GM18861 (cell line): ENCODE measurements around the gene SLX9.
"Not testable (repeated sequence)": the region's sequence is repeated elsewhere in the genome, so short reads cannot be mapped to it uniquely, and the experiment has no call there.

Experiments used
- ATAC-seq: cut with Tn5 transposase; IDR thresholded peaks from one replicate; pipeline ENCODE4 v1.9.1; 2021; ENCODE audit not compliant: unreplicated experiment

The SLX9 gene

GRCh38 chr21:45017039-45017960 lies 77.5 kb downstream of the SLX9 start:
- ATAC-seq: no peak

- no peak for ATAC-seq
Measured at GRCh38 chr21:45018131-45019075, 78.6 kb downstream of the SLX9 start.

DNA sequence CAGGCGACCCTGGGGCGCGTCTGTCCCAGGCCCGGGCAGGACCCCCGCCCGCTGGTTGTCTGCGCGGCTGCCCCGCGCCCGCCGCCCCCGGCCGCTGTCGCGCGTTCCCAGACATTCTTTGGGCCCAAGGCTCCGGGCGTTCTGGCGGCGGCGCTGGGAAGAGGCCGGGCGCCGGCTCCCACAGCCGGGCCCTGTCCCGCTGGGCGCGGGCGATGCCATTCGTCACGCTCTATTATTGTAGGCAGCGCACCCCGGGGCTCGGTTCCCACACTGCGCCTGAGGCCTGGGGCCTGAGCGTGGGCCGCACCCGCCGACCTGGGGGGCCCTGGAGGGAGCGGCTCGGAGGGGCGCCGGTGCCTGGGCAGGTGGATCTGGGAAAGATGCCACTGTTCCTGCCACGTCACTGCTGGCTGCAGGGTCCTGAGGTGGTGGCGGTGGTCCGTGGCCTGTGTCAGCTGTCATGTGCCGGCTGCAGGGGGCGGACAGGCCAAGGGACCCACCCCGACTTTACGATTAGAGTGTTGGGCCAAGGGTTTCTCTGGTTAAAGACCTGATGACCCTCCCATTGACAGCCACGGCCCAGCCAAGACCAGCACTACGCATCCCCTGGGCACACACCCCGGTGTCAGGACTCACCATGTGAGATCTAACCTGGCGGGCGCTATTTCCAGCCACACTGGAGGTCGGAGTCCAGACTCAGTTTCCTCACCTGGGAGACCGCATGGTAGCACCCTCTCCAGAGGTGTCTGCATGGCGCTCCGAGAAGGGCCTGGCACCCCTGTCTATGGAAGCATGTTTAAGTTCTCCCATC lies 79.5 kb downstream of the SLX9 start:
- no peak for ATAC-seq

GRCh38 chr21:45019887-45020537 lies 80.2 kb downstream of the SLX9 start:
- no peak for ATAC-seq

DNA sequence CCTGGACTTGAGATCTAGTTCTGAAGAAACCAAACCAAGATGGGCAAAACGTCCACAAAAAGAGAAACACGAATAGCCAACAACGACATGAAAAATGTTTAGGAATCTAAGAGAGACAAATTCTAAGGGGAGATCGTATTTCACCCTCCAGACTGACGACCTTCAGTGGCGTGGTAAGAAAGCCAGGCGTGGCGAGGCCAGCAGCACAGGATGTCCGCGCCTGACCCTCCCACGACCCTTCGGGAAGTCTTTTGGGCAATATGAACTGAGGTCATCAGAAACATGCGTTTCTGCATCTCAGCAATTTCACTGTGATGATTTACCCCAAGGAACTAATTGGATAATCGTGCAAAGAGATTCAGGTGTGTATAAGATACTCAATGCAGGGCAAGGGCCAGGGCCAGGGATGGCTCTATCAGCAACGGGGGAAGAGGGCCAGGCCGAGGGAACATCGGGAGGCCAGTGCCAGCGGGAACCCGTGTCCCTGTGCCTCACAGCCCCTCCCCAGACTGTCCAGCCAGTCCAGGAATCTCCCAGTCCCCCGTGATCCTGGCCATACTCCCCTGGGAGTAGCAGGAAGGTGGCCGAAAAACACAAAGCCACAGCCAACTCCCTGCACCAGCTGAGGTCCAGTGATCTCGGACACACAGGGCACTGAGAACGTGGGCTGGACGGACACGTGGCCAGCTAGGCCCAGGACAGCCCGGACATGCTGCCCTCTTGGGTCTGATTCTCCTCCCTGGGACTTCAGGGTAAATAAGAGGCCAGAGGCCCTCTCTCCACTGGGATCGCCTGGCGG lies 81.0 kb downstream of the SLX9 start:
- no peak for ATAC-seq

DNA sequence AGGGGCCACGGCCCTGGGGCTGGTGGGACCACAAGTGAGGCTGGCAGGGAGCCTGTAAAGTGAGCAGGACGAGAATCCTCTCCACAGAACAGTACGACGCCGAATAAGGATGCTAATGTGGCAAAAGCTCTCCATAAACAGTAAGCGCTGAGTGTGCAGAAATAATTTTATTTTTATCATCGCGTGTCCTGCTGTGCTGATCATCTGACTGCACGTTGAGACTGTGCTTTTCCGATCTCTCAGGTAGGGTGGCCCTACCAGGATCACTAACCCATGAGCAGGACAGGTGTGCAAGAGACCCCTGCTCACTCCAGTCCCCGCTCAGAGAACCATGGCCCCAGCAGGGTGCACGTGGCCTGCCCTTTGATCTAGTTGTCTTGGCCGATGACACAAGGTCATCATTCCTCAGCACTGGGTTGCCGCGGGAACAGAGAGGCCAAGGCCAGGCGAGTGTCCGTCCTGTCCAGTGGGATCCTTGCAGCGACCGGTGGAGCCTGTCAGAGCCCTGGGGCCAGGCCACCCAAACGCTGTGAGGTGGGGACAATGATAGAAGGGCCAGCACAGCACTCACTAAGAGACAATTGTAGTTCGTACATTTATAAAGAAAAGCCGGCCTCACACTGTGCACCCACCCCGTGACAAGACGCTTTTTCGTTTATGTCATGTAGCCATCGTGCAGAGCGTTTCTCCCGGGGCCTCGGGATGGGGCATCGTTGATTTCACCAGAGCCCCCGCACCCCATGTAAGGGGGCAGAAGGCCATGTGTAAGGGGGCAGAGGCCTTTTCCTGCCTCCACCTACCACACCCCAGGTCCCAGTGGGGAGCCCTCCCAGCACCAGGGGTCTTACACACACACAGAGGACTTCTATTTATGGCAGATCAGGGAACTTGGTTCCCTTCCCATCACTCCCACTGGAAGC lies 81.9 kb downstream of the SLX9 start:
- no peak for ATAC-seq

DNA sequence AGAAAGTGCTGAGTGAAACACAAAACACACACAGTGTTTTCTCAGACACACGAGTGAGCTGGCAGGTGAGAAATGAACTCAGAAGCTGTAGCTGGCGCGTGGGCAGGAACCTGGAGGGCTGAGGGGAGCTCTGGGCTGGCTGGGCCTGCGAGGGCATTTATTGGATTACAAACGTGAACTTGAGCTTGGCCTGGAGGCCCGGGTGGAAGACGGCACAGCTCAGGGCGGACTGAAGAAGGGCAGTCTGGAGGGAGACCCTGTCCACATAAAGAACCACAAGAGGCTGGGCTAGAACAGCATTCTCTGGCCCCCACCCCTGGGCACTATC lies 82.5 kb downstream of the SLX9 start:
- ATAC-seq: no peak

- no peak for ATAC-seq
Measured at GRCh38 chr21:45022736-45023135, 82.9 kb downstream of the SLX9 start.

- ATAC-seq: not testable (repeated sequence)
Measured at GRCh38 chr21:45024516-45024915, 84.7 kb downstream of the SLX9 start.

GRCh38 chr21:45026066-45026745 lies 86.4 kb downstream of the SLX9 start:
- ATAC-seq: no peak
